Measurements from ENCODE around the gene LRP1B. TPM values are rescaled to one million over a fixed set of nuclear protein-coding genes. Genes with fewer than 3 reads are reported as not detected.

LRP1B gene
- total RNA-seq, 2 donors from 2014 or later, result 0.52 to 3.0 TPM

DNA sequence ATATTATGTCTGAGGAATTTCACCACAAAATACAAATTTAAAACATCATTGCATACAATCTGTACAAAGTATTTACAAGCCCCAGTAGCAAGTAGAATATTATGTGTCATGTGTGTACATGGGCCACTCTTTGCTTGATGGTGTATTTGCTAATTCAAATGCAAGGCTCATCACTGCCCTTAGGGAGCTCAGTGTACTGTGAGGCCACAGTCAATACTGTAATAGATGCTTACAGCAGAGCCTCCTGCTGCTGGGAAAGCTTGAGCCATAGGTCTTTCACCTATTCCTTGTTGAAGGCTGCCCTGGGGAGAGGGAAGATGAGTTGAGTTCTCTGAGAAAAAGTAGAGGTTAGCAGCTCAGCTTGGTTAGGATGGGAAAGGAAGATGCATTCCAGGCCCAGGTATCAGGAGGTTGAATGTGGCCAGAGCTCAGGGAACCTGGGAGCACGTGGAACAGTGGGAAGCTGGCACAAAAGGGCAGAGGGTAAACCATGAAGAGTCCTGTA is 189.6 kb downstream of the LRP1B start:
- H3K9me3 ChIP-seq, result no peaks in the 10 kb centered on the region
- intact Hi-C loops (cut with DNase I), result no loop called here
- H3K27me3 ChIP-seq, result no peaks in the 10 kb centered on the region
- H3K4me1 ChIP-seq, result no peaks in the 10 kb centered on the region
- no peak overlapping the region for H3K4me3 ChIP-seq
- H3K36me3 ChIP-seq (replicated peaks in 1 of 2; ENCODE audit: insufficient read depth in 1 of 2, low read depth in 2 of 2), result no peaks in the 10 kb centered on the region
- ATAC-seq (no peak), DNase-seq (no peak)
- H3K27ac ChIP-seq, result no peak overlapping the region
- 50 to 69% methylated on average over 1 of the region's 1 CpG for WGBS, 2 donors
- TF ChIP-seq POLR2A (IDR thresholded peaks at IDR 0.05), result no peak
- TF ChIP-seq, protein P1, sequence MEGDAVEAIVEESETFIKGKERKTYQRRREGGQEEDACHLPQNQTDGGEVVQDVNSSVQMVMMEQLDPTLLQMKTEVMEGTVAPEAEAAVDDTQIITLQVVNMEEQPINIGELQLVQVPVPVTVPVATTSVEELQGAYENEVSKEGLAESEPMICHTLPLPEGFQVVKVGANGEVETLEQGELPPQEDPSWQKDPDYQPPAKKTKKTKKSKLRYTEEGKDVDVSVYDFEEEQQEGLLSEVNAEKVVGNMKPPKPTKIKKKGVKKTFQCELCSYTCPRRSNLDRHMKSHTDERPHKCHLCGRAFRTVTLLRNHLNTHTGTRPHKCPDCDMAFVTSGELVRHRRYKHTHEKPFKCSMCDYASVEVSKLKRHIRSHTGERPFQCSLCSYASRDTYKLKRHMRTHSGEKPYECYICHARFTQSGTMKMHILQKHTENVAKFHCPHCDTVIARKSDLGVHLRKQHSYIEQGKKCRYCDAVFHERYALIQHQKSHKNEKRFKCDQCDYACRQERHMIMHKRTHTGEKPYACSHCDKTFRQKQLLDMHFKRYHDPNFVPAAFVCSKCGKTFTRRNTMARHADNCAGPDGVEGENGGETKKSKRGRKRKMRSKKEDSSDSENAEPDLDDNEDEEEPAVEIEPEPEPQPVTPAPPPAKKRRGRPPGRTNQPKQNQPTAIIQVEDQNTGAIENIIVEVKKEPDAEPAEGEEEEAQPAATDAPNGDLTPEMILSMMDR (IDR thresholded peaks at IDR 0.05), result no peak

DNA sequence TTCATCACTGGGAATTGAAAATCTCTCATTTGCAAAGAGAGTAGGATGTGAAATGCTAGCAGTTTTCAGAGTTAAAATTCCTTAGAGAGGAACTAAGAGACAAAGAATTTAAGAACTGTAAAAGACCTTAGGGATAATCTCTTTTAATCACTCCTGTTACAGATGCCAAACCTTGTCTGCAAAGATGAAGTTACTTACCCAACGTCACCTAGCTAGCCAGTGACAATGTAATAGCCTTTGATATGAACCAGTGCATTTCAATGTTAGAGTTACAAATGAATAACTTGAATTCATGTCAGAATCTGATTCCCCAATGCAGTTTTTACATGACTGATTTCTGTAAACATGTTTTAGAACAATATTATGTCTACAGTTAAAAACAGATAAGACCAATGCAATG is 190.1 kb downstream of the LRP1B start:
- Histone ChIP-seq H3K36me3 (replicated peaks in 1 of 2; ENCODE audit: insufficient read depth in 1 of 2, low read depth in 2 of 2) (no peaks in the 10 kb centered on the region), H3K27me3 (no peaks in the 10 kb centered on the region), H3K4me3 (no peak overlapping the region), H3K27ac (no peak overlapping the region), H3K4me1 (no peaks in the 10 kb centered on the region), H3K9me3 (no peaks in the 10 kb centered on the region)
- ATAC-seq, result no peak
- 58% methylated on average over 1 of the region's 1 CpG for WGBS, 2 donors
- intact Hi-C loops (cut with DNase I), result no loop called here
- TF ChIP-seq, protein P1 (IDR thresholded peaks at IDR 0.05), result no peak
- TF ChIP-seq POLR2A (IDR thresholded peaks at IDR 0.05), result no peak
- no peak for DNase-seq

DNA sequence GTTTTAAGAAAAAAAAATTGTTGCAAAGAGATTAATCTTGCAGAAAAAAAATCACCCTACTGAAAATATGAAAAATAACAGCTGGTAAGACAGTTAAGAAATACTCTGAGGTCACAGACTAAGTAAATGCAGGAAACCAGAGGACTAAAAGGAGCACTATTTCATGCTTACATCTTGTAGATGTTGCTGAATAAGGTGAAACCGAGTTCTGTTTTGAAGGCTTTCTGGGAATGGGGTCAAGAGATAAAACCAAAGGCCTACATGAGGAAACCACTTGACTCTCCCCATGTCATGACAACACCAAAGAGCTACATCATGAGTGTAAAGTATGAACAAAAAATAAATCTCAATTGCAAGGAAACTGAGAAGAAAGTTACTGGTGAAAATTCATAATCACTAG is 197.6 kb downstream of the LRP1B start:
- Histone ChIP-seq H3K36me3 (replicated peaks in 1 of 2; ENCODE audit: insufficient read depth in 1 of 2, low read depth in 2 of 2) (no peaks in the 10 kb centered on the region), H3K4me3 (no peak overlapping the region), H3K4me1 (no peaks in the 10 kb centered on the region), H3K27ac (no peak overlapping the region), H3K9me3 (no peaks in the 10 kb centered on the region), H3K27me3 (no peaks in the 10 kb centered on the region)
- 68 to 77% methylated on average over 1 of the region's 1 CpG for WGBS, 2 donors
- intact Hi-C loops (cut with DNase I), result no loop called here
- ATAC-seq (no peak), DNase-seq (no peak)
- TF ChIP-seq, protein P1 (IDR thresholded peaks at IDR 0.05), result no peak
- TF ChIP-seq POLR2A (IDR thresholded peaks at IDR 0.05), result no peak

DNA sequence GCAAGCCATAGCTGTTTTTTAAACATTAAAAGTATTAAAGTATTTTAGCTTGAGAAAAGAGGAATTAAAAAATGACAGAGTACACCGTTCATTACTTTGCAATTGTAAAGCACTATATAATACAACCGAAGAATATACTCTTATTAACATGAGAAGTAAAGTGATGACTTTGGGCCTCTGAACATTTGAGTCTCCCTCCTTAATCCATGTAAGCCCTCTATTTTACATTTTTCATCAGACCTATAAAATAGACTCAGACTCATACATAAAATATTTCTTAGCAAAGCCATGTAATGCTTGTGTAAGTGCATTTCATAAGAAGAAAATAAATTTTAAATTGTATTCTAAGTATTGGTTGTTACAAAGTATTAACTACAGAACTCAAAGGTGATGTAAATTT is 198.6 kb downstream of the LRP1B start:
- no peak for TF ChIP-seq POLR2A (IDR thresholded peaks at IDR 0.05)
- TF ChIP-seq, protein P1 (IDR thresholded peaks at IDR 0.05), result no peak
- Histone ChIP-seq H3K27ac (no peak overlapping the region), H3K9me3 (no peaks in the 10 kb centered on the region), H3K4me3 (no peak overlapping the region), H3K27me3 (no peaks in the 10 kb centered on the region), H3K4me1 (no peaks in the 10 kb centered on the region), H3K36me3 (replicated peaks in 1 of 2; ENCODE audit: insufficient read depth in 1 of 2, low read depth in 2 of 2) (no peaks in the 10 kb centered on the region)
- WGBS, 2 donors, result 80 to 81% methylated on average over 2 of the region's 2 CpGs
- intact Hi-C loops (cut with DNase I), result no loop called here
- DNase-seq, result no peak
- no peak for ATAC-seq

DNA sequence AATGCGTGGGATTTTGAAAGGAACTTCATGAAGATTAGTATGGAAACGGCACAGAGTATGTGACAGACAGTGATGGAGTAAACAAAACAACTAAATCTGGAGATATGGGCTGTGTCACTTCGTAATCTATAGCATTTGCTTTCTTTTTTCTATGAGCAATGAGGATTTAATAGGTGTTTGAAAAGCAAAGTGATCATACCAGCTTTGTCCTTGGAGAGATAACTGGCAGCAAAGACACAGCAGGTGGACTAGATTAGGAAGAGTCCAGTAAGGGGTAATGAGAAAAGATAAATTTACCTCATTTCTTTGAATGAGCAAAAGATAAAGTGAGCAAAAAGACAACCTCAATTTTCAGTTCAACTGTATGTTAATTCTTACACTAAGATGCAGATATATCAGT is 199.0 kb downstream of the LRP1B start:
- WGBS, 2 donors, result 52 to 60% methylated on average over 3 of the region's 3 CpGs
- H3K27me3 ChIP-seq, result no peaks in the 10 kb centered on the region
- no peak for TF ChIP-seq POLR2A (IDR thresholded peaks at IDR 0.05)
- TF ChIP-seq, protein P1 (IDR thresholded peaks at IDR 0.05), result no peak
- no peaks in the 10 kb centered on the region for H3K4me1 ChIP-seq
- DNase-seq (no peak), ATAC-seq (no peak)
- H3K36me3 ChIP-seq (replicated peaks in 1 of 2; ENCODE audit: insufficient read depth in 1 of 2, low read depth in 2 of 2), result no peaks in the 10 kb centered on the region
- no peaks in the 10 kb centered on the region for H3K9me3 ChIP-seq
- no peak overlapping the region for H3K4me3 ChIP-seq
- intact Hi-C loops (cut with DNase I), result no loop called here
- no peak overlapping the region for H3K27ac ChIP-seq
